Liver (tissue), 9 donors: ENCODE data around the gene ENOX1. TPM values are rescaled to one million over a fixed set of nuclear protein-coding genes. Genes with fewer than 3 reads are reported as not detected.

Experiments used
- DNase-seq: peaks from one replicate; pipeline ENCODE4 v3.0.0-alpha.2; 2017; ENCODE audit warnings: low spot score
- H3K27ac ChIP-seq, 2 donors: one replicate each; pipeline ENCODE4 v1.7.0; 2013; ENCODE audit warnings: inconsistent platforms in 2 of 2, low read length in 2 of 2, control low read depth in 1 of 2, low read depth in 1 of 2, mild to moderate bottlenecking in 1 of 2
- H3K27me3 ChIP-seq, 4 donors: one replicate each; pipeline versions ENCODE4 v1.6.1 to v1.7.0; 2013; ENCODE audit warnings: low read length in 3 of 4, inconsistent platforms in 1 of 4, mild to moderate bottlenecking in 1 of 4, moderate library complexity in 1 of 4; ENCODE audit not compliant: control insufficient read depth in 4 of 4, insufficient read depth in 4 of 4
- H3K36me3 ChIP-seq, 4 donors: one replicate each; pipeline versions ENCODE4 v1.6.1 to v1.7.0; 2013; ENCODE audit warnings: low read length in 3 of 4, mild to moderate bottlenecking in 3 of 4, low read depth in 1 of 4, moderate library complexity in 1 of 4; ENCODE audit not compliant: control insufficient read depth in 4 of 4, insufficient read depth in 3 of 4
- H3K4me1 ChIP-seq, 4 donors: one replicate each; pipeline versions ENCODE4 v1.6.1 to v1.7.0; 2013; ENCODE audit warnings: low read length in 3 of 4, mild to moderate bottlenecking in 3 of 4, moderate library complexity in 1 of 4; ENCODE audit not compliant: control insufficient read depth in 4 of 4, insufficient read depth in 4 of 4
- H3K4me3 ChIP-seq, 3 donors: one replicate each; pipeline versions ENCODE4 v1.6.1 to v1.7.0; 2013; ENCODE audit warnings: low read length in 3 of 3, control low read depth in 1 of 3, low read depth in 1 of 3, mild to moderate bottlenecking in 1 of 3
- H3K9ac ChIP-seq, 2 donors: one replicate each; pipeline ENCODE4 v1.7.0; 2013; ENCODE audit warnings: low read length in 2 of 2, mild to moderate bottlenecking in 2 of 2, moderate library complexity in 2 of 2, control low read depth in 1 of 2, low read depth in 1 of 2
- H3K9me3 ChIP-seq, 4 donors: one replicate each; pipeline versions ENCODE4 v1.6.1 to v1.7.0; 2013; ENCODE audit warnings: low read length in 3 of 4; ENCODE audit not compliant: control insufficient read depth in 4 of 4
- ATF3 ChIP-seq: IDR thresholded peaks from 2 replicates; pipeline ENCODE4 v1.6.1; 2016; ENCODE audit warnings: antibody characterized with exemption
- EGR1 ChIP-seq, 2 donors: IDR thresholded peaks; 2 replicates each; pipeline ENCODE4 v1.6.1; 2016 to 2018; ENCODE audit warnings: antibody characterized with exemption in 2 of 2, low read depth in 2 of 2
- FOXA1 ChIP-seq: IDR thresholded peaks from 2 replicates; pipeline ENCODE4 v1.6.1; 2016; ENCODE audit warnings: antibody characterized with exemption
- FOXA2 ChIP-seq: IDR thresholded peaks from 2 replicates; pipeline ENCODE4 v1.6.1; 2016; ENCODE audit warnings: antibody characterized with exemption
- GABPA ChIP-seq, 2 donors: IDR thresholded peaks in 1 of 2; conservative IDR thresholded peaks in 1 of 2; 2 replicates each; pipeline ENCODE4 v1.6.1; 2016; ENCODE audit warnings: antibody characterized with exemption in 2 of 2, mild to moderate bottlenecking in 1 of 2, moderate library complexity in 1 of 2
- HNF4A ChIP-seq, 2 donors: conservative IDR thresholded peaks; 2 replicates each; pipeline ENCODE4 v1.6.1; 2016; ENCODE audit warnings: antibody characterized with exemption in 2 of 2, mild to moderate bottlenecking in 2 of 2
- HNF4G ChIP-seq: IDR thresholded peaks from 2 replicates; pipeline ENCODE4 v1.6.1; 2016; ENCODE audit warnings: antibody characterized with exemption
- JUND ChIP-seq, 2 donors: IDR thresholded peaks; 2 replicates each; pipeline ENCODE4 v1.6.1; 2016; ENCODE audit warnings: antibody characterized with exemption in 2 of 2
- MAX ChIP-seq: IDR thresholded peaks from 2 replicates; pipeline ENCODE4 v1.6.1; 2016; ENCODE audit warnings: antibody characterized with exemption
- NR2F2 ChIP-seq: IDR thresholded peaks from 2 replicates; pipeline ENCODE4 v1.6.1; 2016; ENCODE audit warnings: antibody characterized with exemption
- RAD21 ChIP-seq, 2 donors: IDR thresholded peaks; 2 replicates each; pipeline ENCODE4 v1.6.1; 2016; ENCODE audit warnings: antibody characterized with exemption in 2 of 2, mild to moderate bottlenecking in 2 of 2
- REST ChIP-seq: IDR thresholded peaks from 2 replicates; pipeline ENCODE4 v1.6.1; 2016; ENCODE audit warnings: antibody characterized with exemption, mild to moderate bottlenecking
- RXRA ChIP-seq, 2 donors: IDR thresholded peaks; 2 replicates each; pipeline ENCODE4 v1.6.1; 2017 to 2018; ENCODE audit warnings: antibody characterized with exemption in 2 of 2, mild to moderate bottlenecking in 1 of 2
- SP1 ChIP-seq: IDR thresholded peaks from 2 replicates; pipeline ENCODE4 v1.6.1; 2018; ENCODE audit warnings: antibody characterized with exemption, mild to moderate bottlenecking
- TAF1 ChIP-seq: conservative IDR thresholded peaks from 2 replicates; pipeline ENCODE4 v1.6.1; 2016; ENCODE audit warnings: antibody characterized with exemption, mild to moderate bottlenecking
- YY1 ChIP-seq: IDR thresholded peaks from 2 replicates; pipeline ENCODE4 v1.6.1; 2016; ENCODE audit warnings: antibody characterized with exemption, mild to moderate bottlenecking
- ZBTB33 ChIP-seq: IDR thresholded peaks from 2 replicates; pipeline ENCODE4 v1.6.1; 2016; ENCODE audit warnings: antibody characterized with exemption
- WGBS: extraction: QIAGEN DNeasy Blood & Tissue Kit; methylation state at CpG from one replicate; pipeline ENCODE4 v1.1.7; 2013; 5-methylcytosine and 5-hydroxymethylcytosine counted together
- polyA plus RNA-seq, 2 donors: library from polyadenylated mRNA; stranded (reverse) in 1 of 2; unstranded in 1 of 2; fragments of 200-250 nt in 1 of 2; fragments of >200 nt in 1 of 2; fragmentation: Nextera tagmentation in 1 of 2; extraction: Ambion mirVana in 1 of 2; gene quantifications; one replicate each; pipeline versions ENCODE4 v1.2.1 to v1.2.3, GENCODE V29; 2013 to 2015
- total RNA-seq, 2 donors: library from RNA; depleted of rRNA; stranded (reverse); fragments of >200 nt; gene quantifications; one replicate each; pipeline ENCODE4 v1.2.3, GENCODE V29; 2014
- TF ChIP-seq, protein P1 (sequence below): fragments of 150-350 bp; IDR thresholded peaks from 2 replicates; pipeline ENCODE4 v1.5.1; 2017; ENCODE audit warnings: improper control_type of control experiment, low read depth, low read length; ENCODE audit not compliant: missing input control
- donor health status: healthy.
- donor health status: healthy.
- donor health status: healthy.
- donor health status: healthy.
- donor health status: healthy.

Gene ENOX1
- total and polyA plus RNA-seq, 4 donors = 0.02 to 0.33 (median 0.08) TPM; not detected in 1

DNA sequence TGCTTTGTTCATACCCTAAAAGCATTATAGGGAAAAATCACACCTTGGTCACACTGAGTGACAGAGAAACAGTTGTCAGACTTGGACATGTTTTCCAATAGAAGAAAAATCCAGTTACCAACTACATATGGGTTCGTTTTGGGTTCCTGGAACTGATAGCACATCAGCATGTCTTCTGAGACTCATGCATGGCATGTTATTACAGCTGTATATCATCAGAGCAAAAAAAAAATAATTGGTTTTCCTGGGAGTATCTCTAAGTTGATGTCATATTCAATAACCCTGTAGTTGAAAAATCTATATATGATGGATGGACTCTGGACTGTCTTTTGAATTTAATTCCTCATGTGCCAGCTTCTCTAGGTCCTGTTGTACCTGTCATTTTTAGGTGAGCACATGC is 551.7 kb downstream of the ENOX1 start:
- TF ChIP-seq TAF1 (no peak), EGR1 (IDR thresholded peaks at IDR 0.05; ENCODE audit: low read depth in 2 of 2) (no peak), HNF4G (no peak), YY1 (no peak), REST (no peak), GABPA (IDR thresholded peaks at IDR 0.05 in 1 of 2, conservative IDR thresholded peaks at IDR 0.05 in 1 of 2) (no peak), ATF3 (no peak), MAX (no peak), RAD21 (IDR thresholded peaks at IDR 0.05) (no peak), SP1 (no peak), JUND (IDR thresholded peaks at IDR 0.05) (no peak), FOXA1 (no peak), ZBTB33 (no peak), NR2F2 (no peak), HNF4A (conservative IDR thresholded peaks at IDR 0.05) (no peak), RXRA (IDR thresholded peaks at IDR 0.05) (no peak), FOXA2 (no peak)
- TF ChIP-seq, protein P1, sequence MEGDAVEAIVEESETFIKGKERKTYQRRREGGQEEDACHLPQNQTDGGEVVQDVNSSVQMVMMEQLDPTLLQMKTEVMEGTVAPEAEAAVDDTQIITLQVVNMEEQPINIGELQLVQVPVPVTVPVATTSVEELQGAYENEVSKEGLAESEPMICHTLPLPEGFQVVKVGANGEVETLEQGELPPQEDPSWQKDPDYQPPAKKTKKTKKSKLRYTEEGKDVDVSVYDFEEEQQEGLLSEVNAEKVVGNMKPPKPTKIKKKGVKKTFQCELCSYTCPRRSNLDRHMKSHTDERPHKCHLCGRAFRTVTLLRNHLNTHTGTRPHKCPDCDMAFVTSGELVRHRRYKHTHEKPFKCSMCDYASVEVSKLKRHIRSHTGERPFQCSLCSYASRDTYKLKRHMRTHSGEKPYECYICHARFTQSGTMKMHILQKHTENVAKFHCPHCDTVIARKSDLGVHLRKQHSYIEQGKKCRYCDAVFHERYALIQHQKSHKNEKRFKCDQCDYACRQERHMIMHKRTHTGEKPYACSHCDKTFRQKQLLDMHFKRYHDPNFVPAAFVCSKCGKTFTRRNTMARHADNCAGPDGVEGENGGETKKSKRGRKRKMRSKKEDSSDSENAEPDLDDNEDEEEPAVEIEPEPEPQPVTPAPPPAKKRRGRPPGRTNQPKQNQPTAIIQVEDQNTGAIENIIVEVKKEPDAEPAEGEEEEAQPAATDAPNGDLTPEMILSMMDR = no peak
- no peak for DNase-seq
- H3K4me1 ChIP-seq = no peaks in the 10 kb centered on the region
- no peaks in the 10 kb centered on the region for H3K9me3 ChIP-seq
- H3K4me3 ChIP-seq = no peak overlapping the region
- WGBS = 56% methylated on average over 1 of the region's 1 CpG
- H3K36me3 ChIP-seq = no peaks in the 10 kb centered on the region
- no peak overlapping the region for H3K27ac ChIP-seq
- H3K27me3 ChIP-seq = peaks cover 0 to 3% (median 0%) of the 10 kb centered on the region in 4 donors
- no peak overlapping the region for H3K9ac ChIP-seq

DNA sequence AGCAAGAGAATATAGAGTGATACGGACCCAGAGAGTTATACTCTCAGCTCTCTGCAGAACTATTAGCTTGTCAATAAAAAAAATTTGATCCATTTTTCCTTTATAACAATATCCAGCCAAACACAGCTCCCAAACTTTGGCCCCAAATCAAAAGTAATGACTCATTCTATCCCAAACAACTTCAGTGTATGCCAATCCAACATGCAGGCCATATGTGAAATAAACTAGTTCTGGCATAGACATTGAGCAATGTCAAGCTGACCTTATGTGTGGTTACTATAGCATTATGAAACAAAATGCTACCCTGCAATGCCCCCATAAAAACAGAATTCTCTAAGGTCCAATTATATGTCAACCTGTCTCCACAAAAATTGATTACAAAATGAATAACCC is 553.9 kb downstream of the ENOX1 start:
- no peak overlapping the region for H3K27ac ChIP-seq
- WGBS = 88% methylated on average over 1 of the region's 1 CpG
- no peaks in the 10 kb centered on the region for H3K36me3 ChIP-seq
- H3K9me3 ChIP-seq = no peaks in the 10 kb centered on the region
- no peak for TF ChIP-seq FOXA2
- no peak for TF ChIP-seq HNF4G
- no peak for TF ChIP-seq SP1
- TF ChIP-seq NR2F2 = no peak
- TF ChIP-seq JUND (IDR thresholded peaks at IDR 0.05) = no peak
- TF ChIP-seq ZBTB33 = no peak
- no peak for TF ChIP-seq ATF3
- TF ChIP-seq REST = no peak
- no peak for TF ChIP-seq YY1
- no peak for DNase-seq
- peaks cover 0 to 3% (median 0%) of the 10 kb centered on the region in 4 donors for H3K27me3 ChIP-seq
- no peak overlapping the region for H3K9ac ChIP-seq
- H3K4me3 ChIP-seq = no peak overlapping the region
- H3K4me1 ChIP-seq = no peaks in the 10 kb centered on the region
